OCI-LY3 (cell line): ENCODE measurements around the gene RSBN1.
"Not testable (repeated sequence)": the region's sequence is repeated elsewhere in the genome, so short reads cannot be mapped to it uniquely, and the experiment has no call there.

Experiments
- H2AFZ ChIP-seq: fragments of 200-600, 300-600 bp; shearing (Covaris generic); 2 replicates; pipeline ENCODE4 v1.6.0; 2014; ENCODE audit warnings: antibody characterized with exemption, low read depth, low read length
- H3K27ac ChIP-seq: fragments of 200-600, 300-600 bp; sonication (generic); 2 replicates; pipeline ENCODE4 v1.5.1; 2014; ENCODE audit warnings: mild to moderate bottlenecking, low read length, moderate library complexity, mixed read lengths
- H3K27me3 ChIP-seq: fragments of 200-600, 300-600 bp; sonication (generic); 2 replicates; pipeline ENCODE4 v1.6.1; 2014; ENCODE audit warnings: low read depth, low read length, mixed read lengths
- H3K36me3 ChIP-seq: fragments of 200-600, 300-600 bp; sonication (generic); replicated peaks from 2 replicates; pipeline ENCODE3; 2014; ENCODE audit warnings: low read depth, low read length, mixed read lengths
- H3K4me1 ChIP-seq: fragments of 300-600, 200-600 bp; sonication (generic); 2 replicates; pipeline ENCODE4 v1.6.1; 2014; ENCODE audit warnings: low read length, mixed read lengths
- H3K4me2 ChIP-seq: fragments of 200-600, 300-600 bp; sonication (generic); 2 replicates; pipeline ENCODE4 v1.6.1; 2014; ENCODE audit warnings: low read length, mixed read lengths
- H3K4me3 ChIP-seq: fragments of 300-600, 200-600 bp; sonication (generic); 2 replicates; pipeline ENCODE4 v1.5.1; 2014; ENCODE audit warnings: antibody characterized with exemption, mild to moderate bottlenecking, low read length, moderate library complexity
- H3K79me2 ChIP-seq: fragments of 300-600, 200-600 bp; shearing (Covaris generic); 2 replicates; pipeline ENCODE4 v1.6.1; 2014; ENCODE audit warnings: mild to moderate bottlenecking, low read length, mixed read lengths
- H3K9ac ChIP-seq: fragments of 300-600, 200-600 bp; shearing (Covaris generic); 2 replicates; pipeline ENCODE4 v1.6.0; 2014; ENCODE audit warnings: mild to moderate bottlenecking, low read length, moderate library complexity
- H3K9me3 ChIP-seq: fragments of 200-600, 300-600 bp; shearing (Covaris generic); 2 replicates; pipeline ENCODE4 v1.6.1; 2014; ENCODE audit warnings: low read length, mixed read lengths; ENCODE audit not compliant: insufficient read depth
- H4K20me1 ChIP-seq: fragments of 200-600, 300-600 bp; sonication (generic); 2 replicates; pipeline ENCODE4 v1.6.1; 2016; ENCODE audit warnings: low read length, mixed read lengths; ENCODE audit not compliant: insufficient read depth
- EZH2phosphoT487 ChIP-seq: fragments of 200-600 bp; shearing (Covaris generic); IDR thresholded peaks from 2 replicates; pipeline ENCODE4 v1.6.1; 2018; ENCODE audit warnings: antibody characterized with exemption, mixed run types, low read depth
- TF ChIP-seq, protein P1 (sequence below): fragments of 200-600, 300-600 bp; sonication (generic); IDR thresholded peaks from 2 replicates; pipeline ENCODE4 v1.5.1; 2014; ENCODE audit warnings: antibody characterized with exemption, low read length, low read depth

The RSBN1 gene

DNA sequence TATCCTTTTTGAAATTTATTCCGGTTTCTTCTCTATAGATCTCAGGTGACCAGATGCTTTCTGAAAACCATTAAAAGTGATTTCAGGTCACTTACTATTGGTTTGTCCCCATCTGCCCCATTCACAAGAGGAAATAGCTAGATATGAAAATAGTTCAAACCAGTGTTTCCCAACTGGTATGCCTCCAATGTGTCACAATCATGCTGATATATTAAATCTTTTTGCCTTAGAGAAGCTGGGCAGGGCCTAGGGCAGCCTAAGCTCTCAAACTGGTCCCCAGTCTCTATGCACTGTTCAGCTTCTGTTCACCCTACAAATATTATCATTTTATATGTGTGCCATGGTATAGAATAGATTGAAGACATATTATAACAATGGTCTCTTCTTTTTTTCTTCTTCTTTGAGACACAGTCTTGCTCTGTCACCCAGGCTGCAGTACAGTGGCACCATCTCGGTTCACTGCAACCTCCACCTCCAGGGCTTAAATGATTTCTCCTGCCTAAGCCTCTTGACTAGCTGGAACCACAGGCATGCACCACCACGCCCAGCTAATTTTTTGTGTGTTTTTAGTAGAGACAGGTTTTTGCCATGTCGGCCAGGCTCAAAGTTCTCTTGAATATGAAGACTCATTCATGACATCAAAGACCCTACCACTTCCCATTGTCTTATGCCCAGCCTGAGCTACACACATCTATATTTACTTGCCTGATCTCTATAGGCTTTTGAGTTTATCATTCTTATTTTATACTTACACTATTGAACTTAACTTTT lies 43.5 kb upstream of the RSBN1 start:
- Histone ChIP-seq H3K4me3 (no peak overlapping the region), H2AFZ (no peak overlapping the region), H3K4me1 (peaks cover 51% of the 10 kb centered on the region), H3K36me3 (peaks cover 7% of the 10 kb centered on the region), H3K9ac (no peak overlapping the region), H3K27me3 (no peaks in the 10 kb centered on the region), H3K79me2 (no peaks in the 10 kb centered on the region), H4K20me1 (no peaks in the 10 kb centered on the region), H3K27ac (no peak overlapping the region), H3K9me3 (no peaks in the 10 kb centered on the region), H3K4me2 (no peak overlapping the region)
- TF ChIP-seq, protein P1, sequence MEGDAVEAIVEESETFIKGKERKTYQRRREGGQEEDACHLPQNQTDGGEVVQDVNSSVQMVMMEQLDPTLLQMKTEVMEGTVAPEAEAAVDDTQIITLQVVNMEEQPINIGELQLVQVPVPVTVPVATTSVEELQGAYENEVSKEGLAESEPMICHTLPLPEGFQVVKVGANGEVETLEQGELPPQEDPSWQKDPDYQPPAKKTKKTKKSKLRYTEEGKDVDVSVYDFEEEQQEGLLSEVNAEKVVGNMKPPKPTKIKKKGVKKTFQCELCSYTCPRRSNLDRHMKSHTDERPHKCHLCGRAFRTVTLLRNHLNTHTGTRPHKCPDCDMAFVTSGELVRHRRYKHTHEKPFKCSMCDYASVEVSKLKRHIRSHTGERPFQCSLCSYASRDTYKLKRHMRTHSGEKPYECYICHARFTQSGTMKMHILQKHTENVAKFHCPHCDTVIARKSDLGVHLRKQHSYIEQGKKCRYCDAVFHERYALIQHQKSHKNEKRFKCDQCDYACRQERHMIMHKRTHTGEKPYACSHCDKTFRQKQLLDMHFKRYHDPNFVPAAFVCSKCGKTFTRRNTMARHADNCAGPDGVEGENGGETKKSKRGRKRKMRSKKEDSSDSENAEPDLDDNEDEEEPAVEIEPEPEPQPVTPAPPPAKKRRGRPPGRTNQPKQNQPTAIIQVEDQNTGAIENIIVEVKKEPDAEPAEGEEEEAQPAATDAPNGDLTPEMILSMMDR: no peak
- TF ChIP-seq EZH2phosphoT487: no peak

DNA sequence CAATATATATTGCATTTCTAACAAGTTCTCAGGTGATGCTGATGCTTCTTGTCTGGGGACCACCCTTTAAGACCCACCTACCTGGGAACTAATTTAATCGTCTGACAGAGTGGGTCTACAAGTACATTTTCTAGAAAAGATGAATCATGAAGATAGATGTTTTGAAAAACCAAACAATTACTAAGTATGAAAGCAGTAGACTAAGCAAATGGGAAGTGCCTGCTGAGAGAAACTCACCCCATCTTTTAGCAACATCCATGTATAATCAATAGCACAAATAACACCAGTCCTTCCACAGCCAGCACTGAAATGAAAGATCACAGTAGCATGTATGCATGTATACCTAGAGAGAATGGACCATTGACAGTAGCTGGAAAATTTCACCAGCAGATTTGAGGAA lies 42.0 kb upstream of the RSBN1 start:
- TF ChIP-seq, protein P1: no peak
- TF ChIP-seq EZH2phosphoT487: no peak
- Histone ChIP-seq H3K4me1 (peaks cover 40% of the 10 kb centered on the region), H3K9me3 (no peaks in the 10 kb centered on the region), H3K9ac (no peak overlapping the region), H4K20me1 (no peaks in the 10 kb centered on the region), H3K4me2 (peak overlapping the region; percentile 27; the same call in 1 of the 2 replicates), H3K27me3 (no peaks in the 10 kb centered on the region), H2AFZ (no peak overlapping the region), H3K4me3 (no peak overlapping the region), H3K27ac (no peak overlapping the region), H3K79me2 (no peaks in the 10 kb centered on the region), H3K36me3 (peaks cover 7% of the 10 kb centered on the region)

DNA sequence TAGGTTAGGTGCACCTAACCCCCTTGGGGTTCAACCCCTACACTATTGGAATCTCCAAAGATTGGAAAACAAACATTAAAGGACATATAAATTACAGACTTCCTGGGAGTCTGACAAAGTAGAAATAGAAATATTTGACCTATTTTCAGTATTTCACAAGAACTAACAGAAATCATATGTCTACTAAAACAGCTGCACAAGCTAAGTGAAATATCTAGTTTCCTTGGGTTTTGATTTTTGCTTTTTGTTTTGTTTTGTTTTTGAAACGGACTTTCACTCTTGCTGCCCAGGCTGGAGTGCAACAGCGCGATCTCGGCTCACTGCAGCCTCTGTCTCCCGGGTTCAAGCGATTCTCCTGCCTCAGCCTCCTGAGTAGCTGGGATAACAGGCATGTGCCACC lies 40.4 kb upstream of the RSBN1 start:
- not testable (repeated sequence) for H3K27ac ChIP-seq, H3K9ac ChIP-seq, H3K79me2 ChIP-seq, H3K27me3 ChIP-seq, H3K4me3 ChIP-seq, H3K4me2 ChIP-seq, H2AFZ ChIP-seq, H4K20me1 ChIP-seq, H3K9me3 ChIP-seq
- peaks cover 10% of the 10 kb centered on the region for H3K36me3 ChIP-seq
- H3K4me1 ChIP-seq: peaks cover 31% of the 10 kb centered on the region

DNA sequence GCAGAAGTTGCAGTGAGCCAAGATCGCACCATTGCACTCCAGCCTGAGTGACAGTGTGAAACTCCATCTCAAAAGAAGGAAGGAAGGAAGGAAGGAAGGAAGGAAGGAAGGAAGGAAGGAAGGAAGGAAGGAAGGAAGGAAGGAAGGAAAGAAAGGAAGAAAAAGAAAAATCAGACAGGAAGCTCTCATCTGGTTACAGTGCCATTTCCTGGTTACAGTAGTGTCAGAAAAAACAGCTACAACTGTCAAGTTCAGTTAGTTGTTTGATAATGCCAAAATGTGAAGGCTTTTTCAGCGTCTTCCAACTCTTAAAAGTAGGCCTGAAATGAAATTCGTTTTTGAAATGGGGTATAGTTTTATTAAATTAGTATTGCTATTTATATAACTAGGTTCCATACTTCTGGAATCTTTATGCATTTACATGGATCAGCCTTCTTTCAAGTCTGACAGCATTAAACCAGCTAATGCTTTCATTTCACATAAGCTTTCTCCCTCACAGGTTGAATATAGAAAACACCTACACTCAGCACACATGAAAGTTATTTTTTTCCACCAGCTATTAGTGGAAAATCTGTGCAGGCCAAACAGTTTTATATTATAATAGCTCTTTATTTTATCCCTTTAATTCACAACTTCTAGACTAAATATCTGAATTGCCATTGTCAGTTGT lies 38.0 kb upstream of the RSBN1 start:
- Histone ChIP-seq H3K79me2 (no peaks in the 10 kb centered on the region), H3K27me3 (no peaks in the 10 kb centered on the region), H3K9me3 (no peaks in the 10 kb centered on the region), H3K4me2 (no peak overlapping the region), H2AFZ (no peak overlapping the region), H3K9ac (no peak overlapping the region), H3K4me1 (peaks cover 16% of the 10 kb centered on the region), H3K36me3 (peaks cover 13% of the 10 kb centered on the region), H3K27ac (no peak overlapping the region), H4K20me1 (no peaks in the 10 kb centered on the region), H3K4me3 (no peak overlapping the region)
- TF ChIP-seq, protein P1: no peak
- no peak for TF ChIP-seq EZH2phosphoT487
